AML-193 (cell line): ENCODE measurements around the gene CCDC7.
"Not testable (repeated sequence)": the region's sequence is repeated elsewhere in the genome, so short reads cannot be mapped to it uniquely, and the experiment has no call there.

ENCODE experiments used
- DNase-seq, 2 experiments: peaks; one replicate each; lab custom pipeline; 2025; lab: John Stamatoyannopoulos, UW

CCDC7 gene

DNA sequence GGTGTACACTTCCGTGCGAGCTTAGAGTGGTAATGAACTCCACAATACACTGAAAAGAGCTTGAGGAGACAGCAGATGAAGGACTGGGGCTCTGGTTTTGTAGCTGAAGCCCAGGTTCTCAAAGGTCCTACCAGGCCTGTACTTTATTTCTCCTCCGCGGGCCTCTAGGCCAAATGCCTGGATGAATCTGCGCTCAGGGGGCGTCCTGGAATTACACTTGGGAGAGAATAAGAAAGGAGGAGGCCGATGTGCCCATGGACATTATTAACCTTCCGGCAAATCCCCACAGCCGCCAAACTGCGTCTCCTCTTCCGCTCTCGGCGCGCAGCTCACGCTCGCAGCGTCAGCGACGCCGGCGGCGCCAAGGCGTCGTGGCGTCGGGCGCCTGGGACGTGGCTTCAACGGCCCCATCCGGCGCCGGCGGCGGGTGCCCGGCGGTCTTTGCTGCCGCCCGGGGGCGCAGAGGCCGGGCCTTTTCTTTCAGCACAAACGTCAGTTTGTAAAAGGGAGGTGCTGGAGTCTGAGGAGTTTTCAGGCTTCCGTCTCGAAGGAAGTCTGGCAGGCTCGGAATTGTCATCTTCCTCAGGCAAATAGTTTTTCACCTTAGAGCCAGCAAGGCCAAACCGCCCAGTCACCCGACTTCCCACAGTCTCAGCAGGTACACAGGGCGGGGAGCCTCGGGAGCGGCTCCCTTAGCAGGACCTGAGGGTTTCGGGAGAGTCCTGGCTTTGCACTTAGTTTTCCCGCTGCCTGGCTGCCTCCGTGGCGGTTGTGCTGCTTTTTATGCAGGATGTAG is at the start of gene CCDC7:
CCDC7 (plus strand) TSS at position 401 of the 796 bp plus-strand sequence. CDS start 5,503 bp downstream, outside the sequence.
- DNase-seq = peak; percentile 77 to 83

- DNase-seq = not testable (repeated sequence)
Observed at GRCh38 chr10:32397163-32397562, 48.8 kb upstream of the CCDC7 start.

GRCh38 chr10:32399720-32400119 is 46.2 kb upstream of the CCDC7 start:
- DNase-seq = not testable (repeated sequence)

- no peak for DNase-seq
Observed at GRCh38 chr10:32400961-32401360, 45.0 kb upstream of the CCDC7 start.

DNA sequence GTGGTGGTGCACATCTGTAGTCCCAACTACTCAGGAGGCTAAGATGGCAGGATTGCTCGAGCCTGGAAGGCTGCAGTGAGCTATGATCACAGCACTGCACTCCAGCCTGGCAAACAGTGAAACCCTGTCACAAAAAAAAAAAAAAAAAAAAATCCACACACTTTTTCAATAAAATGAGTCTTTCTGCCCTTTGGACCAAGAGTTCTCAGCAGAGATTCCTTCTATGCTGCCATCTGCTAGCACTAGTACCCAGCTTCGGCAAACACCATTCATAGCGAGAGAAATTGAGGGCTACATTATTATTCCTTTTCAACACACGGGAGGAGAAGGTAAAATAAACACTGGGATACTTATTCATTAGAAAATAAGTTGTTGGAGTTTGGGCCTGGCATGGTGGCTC is 43.4 kb upstream of the CCDC7 start:
- no peak for DNase-seq

- no peak for DNase-seq
Observed at GRCh38 chr10:32403091-32403490, 42.8 kb upstream of the CCDC7 start.

DNA sequence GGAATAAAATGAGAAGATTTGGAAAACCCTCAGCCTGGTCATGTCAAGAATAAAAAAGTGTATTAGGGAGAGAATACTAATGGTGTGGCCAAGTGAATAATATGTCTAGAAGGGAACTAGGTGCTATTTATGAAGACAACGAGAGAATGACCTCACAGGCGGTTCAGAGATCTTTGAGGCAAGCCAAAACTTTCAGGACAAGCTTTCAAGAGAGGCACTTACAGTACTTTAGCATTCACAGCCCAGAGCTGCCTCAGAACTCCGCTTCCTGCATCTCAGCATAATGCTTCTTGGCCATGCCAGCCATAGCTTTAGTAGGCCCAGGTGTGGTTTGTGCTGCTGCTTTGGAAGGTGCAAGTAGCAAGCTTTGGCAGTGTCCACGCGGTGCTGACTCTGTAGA is 37.2 kb upstream of the CCDC7 start:
- DNase-seq = no peak

- DNase-seq = no peak
Observed at GRCh38 chr10:32409741-32410140, 36.2 kb upstream of the CCDC7 start.

- no peak for DNase-seq
Observed at GRCh38 chr10:32410569-32410968, 35.4 kb upstream of the CCDC7 start.

DNA sequence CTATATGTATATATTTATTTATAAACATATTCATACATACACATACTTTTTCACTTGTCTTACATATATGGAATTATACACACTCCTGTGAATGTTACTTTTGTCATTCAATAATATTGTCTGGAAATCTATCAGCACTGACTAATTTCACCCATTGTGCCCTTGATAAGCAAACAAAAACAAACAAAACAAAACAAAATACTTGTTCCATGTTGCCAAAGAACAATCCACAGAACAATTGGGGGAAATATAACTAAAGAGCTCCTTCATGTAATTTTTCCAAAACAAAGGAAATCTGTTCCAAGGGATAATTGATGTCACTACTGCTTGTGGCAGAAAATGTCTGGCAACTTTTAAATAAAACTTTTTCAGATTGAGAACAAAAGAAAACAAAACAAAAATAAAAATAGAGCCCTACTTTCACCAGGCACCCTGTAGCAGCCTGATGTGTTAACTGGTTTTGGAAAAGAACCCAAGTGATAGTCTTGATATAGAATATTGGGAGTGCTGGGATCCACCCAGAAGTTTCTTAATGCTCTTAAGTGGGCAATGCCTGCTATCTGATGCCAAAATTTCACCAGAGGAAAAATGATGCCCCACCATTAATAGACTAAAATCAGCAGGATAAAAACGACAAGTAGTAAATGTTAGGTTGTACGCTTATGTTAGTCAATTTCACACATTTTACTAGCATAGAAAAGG is 34.0 kb upstream of the CCDC7 start:
- no peak for DNase-seq

- DNase-seq = no peak
Observed at GRCh38 chr10:32412499-32412853, 33.5 kb upstream of the CCDC7 start.

GRCh38 chr10:32413513-32413912 is 32.4 kb upstream of the CCDC7 start:
- DNase-seq = no peak

DNA sequence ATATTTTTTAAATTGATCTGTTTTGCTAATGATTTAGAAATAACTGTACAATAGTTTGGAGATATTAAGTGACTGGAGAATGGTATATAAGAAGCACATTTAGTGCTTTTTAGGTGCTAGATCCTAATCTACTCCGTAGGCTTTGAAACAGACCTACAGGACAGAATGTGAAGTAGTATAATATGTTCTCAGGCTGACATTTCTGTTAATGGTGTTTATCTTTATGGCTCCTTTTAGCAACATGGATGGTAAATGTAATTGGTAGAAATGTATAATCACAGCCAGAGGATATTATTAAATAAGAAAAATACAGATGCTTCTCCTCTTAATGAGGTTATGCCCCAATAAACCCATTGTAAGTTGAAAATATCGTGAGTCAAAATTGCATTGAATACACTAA is 30.6 kb upstream of the CCDC7 start:
- no peak for DNase-seq

DNA sequence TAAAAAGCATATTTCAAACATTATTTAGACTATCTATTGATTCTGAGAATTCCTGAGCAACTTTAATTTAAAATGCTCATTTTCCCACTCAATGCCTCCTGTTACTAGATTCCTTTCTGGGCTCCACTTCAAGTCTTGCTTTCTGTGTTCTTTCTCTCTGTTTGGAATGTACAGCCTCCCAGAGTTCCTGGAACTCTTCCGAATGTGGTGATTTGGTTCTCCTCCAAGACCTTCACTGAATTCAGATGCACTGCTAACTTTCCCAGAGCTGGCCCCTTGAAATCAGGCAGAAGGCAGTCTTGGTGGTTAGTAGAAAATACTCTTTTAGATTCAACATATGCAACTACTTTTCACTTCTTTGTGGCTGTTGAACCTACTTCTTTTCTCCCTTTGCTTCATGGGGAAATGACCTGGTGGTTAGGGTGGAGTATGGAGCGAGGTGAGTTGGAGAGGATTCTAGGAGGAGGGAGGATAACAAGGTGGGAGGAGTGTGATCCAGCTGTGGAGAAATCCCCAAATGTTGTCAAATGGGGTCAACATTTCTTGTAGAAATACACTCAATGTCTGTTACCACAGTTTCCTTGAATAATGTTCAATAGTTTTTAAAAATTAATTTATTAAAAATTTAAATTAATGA is 27.9 kb upstream of the CCDC7 start:
- no peak for DNase-seq

- DNase-seq = no peak
Observed at GRCh38 chr10:32418572-32418971, 27.4 kb upstream of the CCDC7 start.

- no peak for DNase-seq
Observed at GRCh38 chr10:32419615-32420014, 26.3 kb upstream of the CCDC7 start.

GRCh38 chr10:32426186-32426585 is 19.8 kb upstream of the CCDC7 start:
- DNase-seq = no peak

- no peak for DNase-seq
Observed at GRCh38 chr10:32433542-32433941, 12.4 kb upstream of the CCDC7 start.

DNA sequence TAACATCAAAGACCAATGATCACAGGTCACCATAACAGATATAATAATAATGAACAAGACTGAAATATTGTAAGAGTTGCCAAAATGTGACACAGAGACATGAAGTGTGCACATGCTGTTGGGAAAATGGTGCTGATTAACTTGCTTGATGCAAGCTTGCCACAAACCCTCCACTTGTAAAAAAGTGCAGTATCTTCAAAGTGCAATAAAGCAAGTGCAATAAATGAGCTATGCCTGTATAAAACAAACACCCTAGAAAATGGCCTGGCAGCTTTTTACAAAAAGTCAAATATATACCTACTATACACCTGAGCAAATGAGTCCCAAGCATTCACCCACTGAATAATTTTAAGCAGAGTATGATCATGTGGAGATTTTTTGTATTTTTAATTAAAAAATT is 9.7 kb upstream of the CCDC7 start:
- no peak for DNase-seq

DNA sequence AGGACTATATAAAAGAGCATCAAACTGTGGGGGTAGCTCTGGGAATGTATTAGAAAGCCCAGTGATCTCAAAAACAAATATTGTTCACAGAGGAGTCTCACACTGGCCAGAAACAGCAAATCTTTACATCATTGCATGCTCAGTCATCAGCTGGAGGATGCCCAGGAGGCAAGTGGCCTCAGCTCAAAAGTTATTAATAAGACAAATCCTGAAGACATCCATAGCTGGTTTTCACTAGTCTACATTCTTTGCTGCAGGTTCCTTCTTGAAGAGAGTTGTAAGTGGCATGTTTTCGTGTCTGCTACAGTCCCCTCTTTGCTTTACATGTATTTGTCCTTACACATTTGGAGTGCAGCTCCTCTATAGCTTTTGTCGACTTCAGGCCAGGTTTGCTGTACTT is 8.6 kb upstream of the CCDC7 start:
- no peak for DNase-seq

DNA sequence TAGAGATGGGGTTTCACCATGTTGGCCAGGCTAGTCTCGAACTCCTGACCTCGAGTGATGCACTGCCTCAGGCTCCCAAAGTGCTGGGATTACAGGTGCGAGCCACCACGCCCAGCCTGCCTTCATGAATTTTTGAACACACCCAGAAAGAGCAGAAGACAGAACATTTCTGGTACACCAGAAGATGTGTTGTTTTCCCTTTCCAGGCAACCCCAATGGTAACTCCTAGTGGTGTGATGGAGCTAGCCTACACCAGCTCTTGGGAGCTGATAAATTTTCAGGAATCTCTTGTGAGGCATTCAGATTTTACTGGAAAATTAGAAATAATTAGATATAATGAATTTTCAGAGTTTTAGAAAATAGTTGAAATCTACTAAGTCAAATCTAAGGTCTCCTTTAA is 904 bp upstream of the CCDC7 start:
- DNase-seq = no peak

DNA sequence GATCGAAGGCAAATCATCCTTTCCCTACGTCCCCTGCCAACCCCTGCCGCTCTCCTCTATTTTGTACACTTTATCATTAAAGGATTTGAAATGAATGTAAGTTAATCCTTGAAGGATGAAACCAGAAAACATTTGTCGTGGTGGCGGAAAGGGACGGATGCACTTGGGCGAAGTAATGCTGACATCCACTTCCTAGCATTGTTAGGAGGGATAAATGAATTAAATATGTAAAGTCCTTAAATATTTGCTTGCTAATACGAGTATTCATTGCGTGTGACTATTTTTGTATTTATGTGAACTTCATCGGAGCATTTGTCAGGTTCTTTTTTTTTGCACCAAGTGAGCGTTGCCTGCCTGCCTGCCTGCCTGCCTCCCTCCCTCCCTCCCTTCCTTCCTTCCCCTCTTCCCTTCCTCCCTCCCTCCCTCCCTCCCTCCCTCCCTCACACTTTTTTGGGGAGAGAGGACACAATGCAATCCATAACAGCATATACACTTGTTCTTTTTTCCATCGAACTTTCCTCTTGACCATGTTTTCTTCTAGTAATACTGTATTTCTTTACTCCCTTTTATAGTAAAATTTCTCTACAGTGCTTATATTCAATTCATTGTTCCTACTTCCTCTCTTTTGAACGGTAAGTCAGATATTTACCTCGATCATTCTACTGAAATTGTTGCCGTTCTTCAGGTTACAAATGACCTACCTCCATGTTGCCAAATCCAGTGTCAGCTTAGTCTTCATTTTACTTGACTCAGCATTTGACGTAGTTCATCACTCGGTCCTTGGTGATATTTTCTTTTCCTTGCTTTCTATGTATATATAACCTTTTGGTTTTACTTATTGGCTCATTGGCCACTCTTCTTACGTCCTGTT is 831 bp downstream of the CCDC7 start:
- DNase-seq = peak; percentile 30 to 38
